NCI-H2227 treated with DMSO at 0.1 percent for 48 hours (cell line): Measurements from ENCODE around the gene WWOX.

Experiments
- DNase-seq: peaks from one replicate; lab custom pipeline; 2025; lab: John Stamatoyannopoulos, UW

The WWOX gene

GRCh38 chr16:78994135-78994745 lies 894.8 kb downstream of the WWOX start:
- no peak for DNase-seq

GRCh38 chr16:78995441-78995840 lies 896.0 kb downstream of the WWOX start:
- DNase-seq: no peak

- DNase-seq: no peak
Observed at GRCh38 chr16:78996790-78997189, 897.3 kb downstream of the WWOX start.

- no peak for DNase-seq
Observed at GRCh38 chr16:78998879-78999278, 899.4 kb downstream of the WWOX start.

GRCh38 chr16:79001156-79001967 lies 901.9 kb downstream of the WWOX start:
- DNase-seq: peak; percentile 45

GRCh38 chr16:79003026-79003609 lies 903.7 kb downstream of the WWOX start:
- no peak for DNase-seq

GRCh38 chr16:79004309-79004708 lies 904.9 kb downstream of the WWOX start:
- no peak for DNase-seq

- DNase-seq: no peak
Observed at GRCh38 chr16:79005096-79005495, 905.6 kb downstream of the WWOX start.

GRCh38 chr16:79006206-79006605 lies 906.8 kb downstream of the WWOX start:
- DNase-seq: no peak

GRCh38 chr16:79006765-79007164 lies 907.3 kb downstream of the WWOX start:
- no peak for DNase-seq

- DNase-seq: no peak
Observed at GRCh38 chr16:79007614-79008013, 908.2 kb downstream of the WWOX start.

GRCh38 chr16:79008036-79008868 lies 908.8 kb downstream of the WWOX start:
- no peak for DNase-seq

- no peak for DNase-seq
Observed at GRCh38 chr16:79008869-79009179, 909.4 kb downstream of the WWOX start.

- no peak for DNase-seq
Observed at GRCh38 chr16:79009896-79010295, 910.4 kb downstream of the WWOX start.

GRCh38 chr16:79011282-79011681 lies 911.8 kb downstream of the WWOX start:
- DNase-seq: no peak

- DNase-seq: no peak
Observed at GRCh38 chr16:79012671-79013434, 913.4 kb downstream of the WWOX start.

- DNase-seq: no peak
Observed at GRCh38 chr16:79013930-79014660, 914.6 kb downstream of the WWOX start.

GRCh38 chr16:79018650-79019429 lies 919.4 kb downstream of the WWOX start:
- DNase-seq: no peak

GRCh38 chr16:79019431-79019830 lies 920.0 kb downstream of the WWOX start:
- DNase-seq: no peak

- no peak for DNase-seq
Observed at GRCh38 chr16:79021991-79022630, 922.7 kb downstream of the WWOX start.
